ENCODE data around the gene ZFYVE16.
"Not testable (repeated sequence)": the region's sequence is repeated elsewhere in the genome, so short reads cannot be mapped to it uniquely, and the experiment has no call there.

ZFYVE16 gene

GRCh38 chr5:80411589-80412219 is 3.8 kb downstream of the ZFYVE16 start:
- no peak for DNase-seq (ENCODE audit: low spot score)

GRCh38 chr5:80414113-80414512 is 6.2 kb downstream of the ZFYVE16 start:
- DNase-seq (ENCODE audit: low spot score) = no peak

GRCh38 chr5:80417973-80418372 is 10.1 kb downstream of the ZFYVE16 start:
- no peak for DNase-seq (ENCODE audit: low spot score)

- DNase-seq (ENCODE audit: low spot score) = not testable (repeated sequence)
Observed at GRCh38 chr5:80424365-80424764, 16.5 kb downstream of the ZFYVE16 start.

GRCh38 chr5:80435476-80435875 is 27.6 kb downstream of the ZFYVE16 start:
- DNase-seq (ENCODE audit: low spot score) = no peak

- DNase-seq (ENCODE audit: low spot score) = no peak
Observed at GRCh38 chr5:80437326-80437725, 29.5 kb downstream of the ZFYVE16 start.

GRCh38 chr5:80438739-80439138 is 30.9 kb downstream of the ZFYVE16 start:
- no peak for DNase-seq (ENCODE audit: low spot score)

- DNase-seq (ENCODE audit: low spot score) = no peak
Observed at GRCh38 chr5:80439213-80439612, 31.3 kb downstream of the ZFYVE16 start.

- no peak for DNase-seq (ENCODE audit: low spot score)
Observed at GRCh38 chr5:80442742-80443141, 34.9 kb downstream of the ZFYVE16 start.

- DNase-seq (ENCODE audit: low spot score) = no peak
Observed at GRCh38 chr5:80453366-80453765, 45.5 kb downstream of the ZFYVE16 start.

GRCh38 chr5:80463269-80463668 is 55.4 kb downstream of the ZFYVE16 start:
- DNase-seq (ENCODE audit: low spot score) = no peak

GRCh38 chr5:80466669-80467485 is 59.0 kb downstream of the ZFYVE16 start:
- no peak for DNase-seq (ENCODE audit: low spot score)

GRCh38 chr5:80468131-80468530 is 60.3 kb downstream of the ZFYVE16 start:
- no peak for DNase-seq (ENCODE audit: low spot score)

GRCh38 chr5:80470631-80471030 is 62.8 kb downstream of the ZFYVE16 start:
- DNase-seq (ENCODE audit: low spot score) = not testable (repeated sequence)

- DNase-seq (ENCODE audit: low spot score) = no peak
Observed at GRCh38 chr5:80474929-80475328, 67.1 kb downstream of the ZFYVE16 start.

GRCh38 chr5:80479713-80480112 is 71.8 kb downstream of the ZFYVE16 start:
- DNase-seq (ENCODE audit: low spot score) = no peak

GRCh38 chr5:80480354-80480753 is 72.5 kb downstream of the ZFYVE16 start:
- no peak for DNase-seq (ENCODE audit: low spot score)

- peak; percentile 22 for DNase-seq (ENCODE audit: low spot score)
Observed at GRCh38 chr5:80481019-80481893, 73.4 kb downstream of the ZFYVE16 start.

- DNase-seq (ENCODE audit: low spot score) = no peak
Observed at GRCh38 chr5:80482578-80482977, 74.7 kb downstream of the ZFYVE16 start.

GRCh38 chr5:80483636-80484232 is 75.9 kb downstream of the ZFYVE16 start:
- DNase-seq (ENCODE audit: low spot score) = no peak

GRCh38 chr5:80487444-80487828 is 79.6 kb downstream of the ZFYVE16 start:
- DNase-seq (ENCODE audit: low spot score) = no peak
